HepG2 (cell line): ENCODE measurements around the gene ARHGAP20. TPM values are rescaled to one million over a fixed set of nuclear protein-coding genes. Genes with fewer than 3 reads are reported as not detected.

Source experiments
- KLF6 ChIP-seq: IDR thresholded peaks from 2 replicates; pipeline ENCODE4 v1.8.0; 2016; ENCODE audit warnings: missing biosample characterization, missing genetic modification reagents
- NFYC ChIP-seq: IDR thresholded peaks from 2 replicates; pipeline ENCODE4 v1.6.1; 2016; ENCODE audit warnings: missing genetic modification reagents, missing compliant biosample characterization
- PITX1 ChIP-seq: sonication (generic); formaldehyde crosslinking; IDR thresholded peaks from 2 replicates; pipeline ENCODE4 v1.5.1; 2020; ENCODE audit warnings: mild to moderate bottlenecking, missing genetic modification reagents
- SSRP1 ChIP-seq: IDR thresholded peaks from 2 replicates; pipeline ENCODE4 v1.6.1; 2016; ENCODE audit warnings: control low read depth
- U2AF2 ChIP-seq: fragments of 200-400 bp; formaldehyde crosslinking; IDR thresholded peaks from 2 replicates; pipeline ENCODE4 v1.6.1; 2017; ENCODE audit warnings: low read depth, mild to moderate bottlenecking, low read length
- ZIK1 ChIP-seq: sonication (generic); formaldehyde crosslinking; IDR thresholded peaks from 2 replicates; pipeline ENCODE4 v1.5.0; 2020; ENCODE audit warnings: mild to moderate bottlenecking, low read depth, missing genetic modification reagents, borderline replicate concordance
- ZNF224 ChIP-seq: sonication (generic); formaldehyde crosslinking; IDR thresholded peaks from 2 replicates; pipeline ENCODE4 v1.5.0; 2020; ENCODE audit warnings: mild to moderate bottlenecking, missing genetic modification reagents
- ZNF3 ChIP-seq: IDR thresholded peaks from 2 replicates; pipeline ENCODE4 v1.7.0; 2017; ENCODE audit warnings: inconsistent platforms
- polyA plus RNA-seq, 8 experiments: library from polyadenylated mRNA; depleted of rRNA in 3 of 8; stranded (reverse) in 7 of 8; unstranded in 1 of 8; fragments of >200 nt; fragmentation: Illumina TruSeq in 4 of 8; extraction: Trizol in 4 of 8; gene quantifications; 2 replicates each; pipeline versions ENCODE4 v1.2.1 to v1.2.3, GENCODE V29; 2011 to 2016; ENCODE audit warnings: low read depth in 4 of 8, missing spikeins in 1 of 8, mixed read lengths in 1 of 8; ENCODE audit not compliant: insufficient read depth in 1 of 8
- total RNA-seq, 5 experiments: library from RNA; depleted of rRNA; stranded (reverse); fragments of >200 nt; fragmentation: Illumina TruSeq; extraction: Trizol; gene quantifications; 2 replicates each; pipeline ENCODE4 v1.2.3, GENCODE V29; 2016; ENCODE audit warnings: low read depth in 1 of 5
- TF ChIP-seq, protein P1 (sequence below): fragments of 450-650 bp; IDR thresholded peaks from 2 replicates; pipeline ENCODE4 v1.6.1; 2016
- TF ChIP-seq, protein P2 (sequence below): sonication (generic); formaldehyde crosslinking; IDR thresholded peaks from 2 replicates; pipeline ENCODE4 v1.4.0; 2020; ENCODE audit warnings: mild to moderate bottlenecking, missing genetic modification reagents
- TF ChIP-seq, protein P3 (sequence below): sonication (generic); formaldehyde crosslinking; IDR thresholded peaks from 2 replicates; pipeline ENCODE4 v1.5.1; 2020; ENCODE audit warnings: mild to moderate bottlenecking, missing genetic modification reagents, borderline replicate concordance
- TF ChIP-seq, protein P4 (sequence below): sonication (generic); formaldehyde crosslinking; IDR thresholded peaks from 2 replicates; pipeline ENCODE4 v1.5.1; 2020; ENCODE audit warnings: mild to moderate bottlenecking, missing genetic modification reagents, moderate library complexity

The ARHGAP20 gene
- total and polyA plus RNA-seq, 2 of the 13 experiments (the other 11 are each of a cell fraction or from before 2014, with no cell fraction given) = not detected

DNA sequence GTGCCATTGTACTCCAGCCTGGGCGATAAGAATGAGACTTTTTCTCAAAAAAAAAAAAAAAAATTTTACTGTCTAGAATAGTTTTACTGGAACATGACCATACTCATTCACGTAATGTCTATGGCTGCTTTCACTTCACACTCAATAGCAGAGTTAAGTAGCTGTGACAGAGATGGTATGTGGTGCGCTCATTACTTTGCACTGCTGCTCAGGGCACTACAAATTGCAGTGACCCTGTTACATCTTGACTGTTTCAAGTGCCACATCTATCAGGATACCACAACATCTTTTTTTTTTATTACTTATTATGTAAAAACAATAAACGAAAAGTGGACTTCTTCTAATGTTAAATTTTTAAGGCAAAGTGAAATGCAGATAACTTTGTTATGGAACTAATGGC lies 110.3 kb downstream of the ARHGAP20 start (continued):
- TF ChIP-seq, protein P1, sequence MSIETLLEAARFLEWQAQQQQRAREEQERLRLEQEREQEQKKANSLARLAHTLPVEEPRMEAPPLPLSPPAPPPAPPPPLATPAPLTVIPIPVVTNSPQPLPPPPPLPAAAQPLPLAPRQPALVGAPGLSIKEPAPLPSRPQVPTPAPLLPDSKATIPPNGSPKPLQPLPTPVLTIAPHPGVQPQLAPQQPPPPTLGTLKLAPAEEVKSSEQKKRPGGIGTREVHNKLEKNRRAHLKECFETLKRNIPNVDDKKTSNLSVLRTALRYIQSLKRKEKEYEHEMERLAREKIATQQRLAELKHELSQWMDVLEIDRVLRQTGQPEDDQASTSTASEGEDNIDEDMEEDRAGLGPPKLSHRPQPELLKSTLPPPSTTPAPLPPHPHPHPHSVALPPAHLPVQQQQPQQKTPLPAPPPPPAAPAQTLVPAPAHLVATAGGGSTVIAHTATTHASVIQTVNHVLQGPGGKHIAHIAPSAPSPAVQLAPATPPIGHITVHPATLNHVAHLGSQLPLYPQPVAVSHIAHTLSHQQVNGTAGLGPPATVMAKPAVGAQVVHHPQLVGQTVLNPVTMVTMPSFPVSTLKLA = no peak
- TF ChIP-seq ZIK1 (CRISPR knock-in tag) (no peak), ZNF3 (CRISPR knock-in tag) (no peak), SSRP1 (CRISPR knock-in tag) (no peak), PITX1 (CRISPR knock-in tag) (no peak), NFYC (CRISPR knock-in tag) (no peak), ZNF224 (CRISPR knock-in tag) (no peak), U2AF2 (no peak), KLF6 (CRISPR knock-in tag) (no peak)
- TF ChIP-seq, protein P2, sequence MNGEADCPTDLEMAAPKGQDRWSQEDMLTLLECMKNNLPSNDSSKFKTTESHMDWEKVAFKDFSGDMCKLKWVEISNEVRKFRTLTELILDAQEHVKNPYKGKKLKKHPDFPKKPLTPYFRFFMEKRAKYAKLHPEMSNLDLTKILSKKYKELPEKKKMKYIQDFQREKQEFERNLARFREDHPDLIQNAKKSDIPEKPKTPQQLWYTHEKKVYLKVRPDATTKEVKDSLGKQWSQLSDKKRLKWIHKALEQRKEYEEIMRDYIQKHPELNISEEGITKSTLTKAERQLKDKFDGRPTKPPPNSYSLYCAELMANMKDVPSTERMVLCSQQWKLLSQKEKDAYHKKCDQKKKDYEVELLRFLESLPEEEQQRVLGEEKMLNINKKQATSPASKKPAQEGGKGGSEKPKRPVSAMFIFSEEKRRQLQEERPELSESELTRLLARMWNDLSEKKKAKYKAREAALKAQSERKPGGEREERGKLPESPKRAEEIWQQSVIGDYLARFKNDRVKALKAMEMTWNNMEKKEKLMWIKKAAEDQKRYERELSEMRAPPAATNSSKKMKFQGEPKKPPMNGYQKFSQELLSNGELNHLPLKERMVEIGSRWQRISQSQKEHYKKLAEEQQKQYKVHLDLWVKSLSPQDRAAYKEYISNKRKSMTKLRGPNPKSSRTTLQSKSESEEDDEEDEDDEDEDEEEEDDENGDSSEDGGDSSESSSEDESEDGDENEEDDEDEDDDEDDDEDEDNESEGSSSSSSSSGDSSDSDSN = no peak
- TF ChIP-seq, protein P3, sequence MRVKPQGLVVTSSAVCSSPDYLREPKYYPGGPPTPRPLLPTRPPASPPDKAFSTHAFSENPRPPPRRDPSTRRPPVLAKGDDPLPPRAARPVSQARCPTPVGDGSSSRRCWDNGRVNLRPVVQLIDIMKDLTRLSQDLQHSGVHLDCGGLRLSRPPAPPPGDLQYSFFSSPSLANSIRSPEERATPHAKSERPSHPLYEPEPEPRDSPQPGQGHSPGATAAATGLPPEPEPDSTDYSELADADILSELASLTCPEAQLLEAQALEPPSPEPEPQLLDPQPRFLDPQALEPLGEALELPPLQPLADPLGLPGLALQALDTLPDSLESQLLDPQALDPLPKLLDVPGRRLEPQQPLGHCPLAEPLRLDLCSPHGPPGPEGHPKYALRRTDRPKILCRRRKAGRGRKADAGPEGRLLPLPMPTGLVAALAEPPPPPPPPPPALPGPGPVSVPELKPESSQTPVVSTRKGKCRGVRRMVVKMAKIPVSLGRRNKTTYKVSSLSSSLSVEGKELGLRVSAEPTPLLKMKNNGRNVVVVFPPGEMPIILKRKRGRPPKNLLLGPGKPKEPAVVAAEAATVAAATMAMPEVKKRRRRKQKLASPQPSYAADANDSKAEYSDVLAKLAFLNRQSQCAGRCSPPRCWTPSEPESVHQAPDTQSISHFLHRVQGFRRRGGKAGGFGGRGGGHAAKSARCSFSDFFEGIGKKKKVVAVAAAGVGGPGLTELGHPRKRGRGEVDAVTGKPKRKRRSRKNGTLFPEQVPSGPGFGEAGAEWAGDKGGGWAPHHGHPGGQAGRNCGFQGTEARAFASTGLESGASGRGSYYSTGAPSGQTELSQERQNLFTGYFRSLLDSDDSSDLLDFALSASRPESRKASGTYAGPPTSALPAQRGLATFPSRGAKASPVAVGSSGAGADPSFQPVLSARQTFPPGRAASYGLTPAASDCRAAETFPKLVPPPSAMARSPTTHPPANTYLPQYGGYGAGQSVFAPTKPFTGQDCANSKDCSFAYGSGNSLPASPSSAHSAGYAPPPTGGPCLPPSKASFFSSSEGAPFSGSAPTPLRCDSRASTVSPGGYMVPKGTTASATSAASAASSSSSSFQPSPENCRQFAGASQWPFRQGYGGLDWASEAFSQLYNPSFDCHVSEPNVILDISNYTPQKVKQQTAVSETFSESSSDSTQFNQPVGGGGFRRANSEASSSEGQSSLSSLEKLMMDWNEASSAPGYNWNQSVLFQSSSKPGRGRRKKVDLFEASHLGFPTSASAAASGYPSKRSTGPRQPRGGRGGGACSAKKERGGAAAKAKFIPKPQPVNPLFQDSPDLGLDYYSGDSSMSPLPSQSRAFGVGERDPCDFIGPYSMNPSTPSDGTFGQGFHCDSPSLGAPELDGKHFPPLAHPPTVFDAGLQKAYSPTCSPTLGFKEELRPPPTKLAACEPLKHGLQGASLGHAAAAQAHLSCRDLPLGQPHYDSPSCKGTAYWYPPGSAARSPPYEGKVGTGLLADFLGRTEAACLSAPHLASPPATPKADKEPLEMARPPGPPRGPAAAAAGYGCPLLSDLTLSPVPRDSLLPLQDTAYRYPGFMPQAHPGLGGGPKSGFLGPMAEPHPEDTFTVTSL = no peak
- TF ChIP-seq, protein P4, sequence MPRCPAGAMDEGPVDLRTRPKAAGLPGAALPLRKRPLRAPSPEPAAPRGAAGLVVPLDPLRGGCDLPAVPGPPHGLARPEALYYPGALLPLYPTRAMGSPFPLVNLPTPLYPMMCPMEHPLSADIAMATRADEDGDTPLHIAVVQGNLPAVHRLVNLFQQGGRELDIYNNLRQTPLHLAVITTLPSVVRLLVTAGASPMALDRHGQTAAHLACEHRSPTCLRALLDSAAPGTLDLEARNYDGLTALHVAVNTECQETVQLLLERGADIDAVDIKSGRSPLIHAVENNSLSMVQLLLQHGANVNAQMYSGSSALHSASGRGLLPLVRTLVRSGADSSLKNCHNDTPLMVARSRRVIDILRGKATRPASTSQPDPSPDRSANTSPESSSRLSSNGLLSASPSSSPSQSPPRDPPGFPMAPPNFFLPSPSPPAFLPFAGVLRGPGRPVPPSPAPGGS (CRISPR knock-in tag) = no peak
